ENCODE data around the gene OR2L5.

OR2L5 gene

GRCh38 chr1:248065604-248066003 lies 52.1 kb downstream of the OR2L5 start:
- DNase-seq (ENCODE audit: low read depth): no peak
- no peak overlapping the region for H3K4me3 ChIP-seq (ENCODE audit: low read depth, low read length)
- TF ChIP-seq MYC (IDR thresholded peaks at IDR 0.05; ENCODE audit: low read depth, low read length) (no peak), CTCF (IDR thresholded peaks at IDR 0.05; ENCODE audit: low read depth, low read length) (no peak), POLR2A (IDR thresholded peaks at IDR 0.05; ENCODE audit: extremely low read depth, insufficient read length) (no peak), MAX (IDR thresholded peaks at IDR 0.05; ENCODE audit: low read depth, low read length) (no peak)

Measured in NB4 (cell line).